Adrenal gland (tissue), 12 donors: ENCODE measurements around the gene NUP62. TPM values are rescaled to one million over a fixed set of nuclear protein-coding genes. Genes with fewer than 3 reads are reported as not detected.

Source experiments
- DNase-seq, 7 donors: peaks; one replicate each; pipeline ENCODE4 v3.0.0-alpha.2; 2019 to 2020
- H3K27ac ChIP-seq, 5 donors: fragments of 200-600 bp; sonication (generic) in 4 of 5; 1 replicate in 3 of 5; 2 replicates in 2 of 5; pipeline versions ENCODE4 v1.5.1 to v1.8.0; 2016 to 2020; ENCODE audit warnings: mild to moderate bottlenecking in 1 of 5
- H3K27me3 ChIP-seq: fragments of 200-600 bp; 2 replicates; pipeline ENCODE4 v1.8.0; 2021
- H3K36me3 ChIP-seq, 2 donors: fragments of 200-600 bp; replicated peaks in 1 of 2; 1 replicate in 1 of 2; 2 replicates in 1 of 2; pipeline versions ENCODE4 v1.5.1 to v1.8.0; 2018 to 2022
- H3K4me1 ChIP-seq, 2 donors: fragments of 200-600 bp; replicated peaks in 1 of 2; 1 replicate in 1 of 2; 2 replicates in 1 of 2; pipeline versions ENCODE4 v1.5.1 to v1.8.0; 2018 to 2021
- H3K4me3 ChIP-seq, 4 donors: fragments of 200-600 bp; sonication (generic) in 3 of 4; one replicate each; pipeline ENCODE4 v1.5.1; 2016 to 2018
- H3K9me3 ChIP-seq, 3 donors: fragments of 200-600 bp; sonication (generic) in 1 of 3; replicated peaks in 1 of 3; 1 replicate in 2 of 3; 2 replicates in 1 of 3; pipeline versions ENCODE4 v1.5.1 to v1.8.0; 2016 to 2021
- POLR2A ChIP-seq, 2 donors: fragments of 450-650 bp; IDR thresholded peaks; one replicate each; pipeline ENCODE4 v1.6.1; 2017; ENCODE audit warnings: antibody characterized with exemption in 2 of 2, mild to moderate bottlenecking in 2 of 2, moderate library complexity in 1 of 2
- WGBS, 4 donors: extraction: QIAGEN DNeasy Blood & Tissue Kit in 2 of 4; methylation state at CpG; one replicate each; pipeline versions ENCODE4 v1.1.5 to v1.1.7; 2013 to 2017; 5-methylcytosine and 5-hydroxymethylcytosine counted together
- intact Hi-C, 2 donors: fragments of 100-400 bp; cut with DNase I; formaldehyde crosslinking; loops; one replicate each; pipeline versions ENCODE4 v1.14.1 to v1.15.0; 2022 to 2023
- polyA plus RNA-seq, 3 donors: library from polyadenylated mRNA; stranded (reverse); fragments of 200-250 nt in 2 of 3; fragments of 350-450 nt in 1 of 3; fragmentation: Illumina TruSeq in 1 of 3; extraction: RNeasy Lipid Tissue Mini Kit (QIAGEN cat#74804) in 1 of 3; gene quantifications; one replicate each; pipeline ENCODE4 v1.2.3, GENCODE V29; 2013 to 2014
- total RNA-seq, 9 donors: library from RNA; depleted of rRNA in 4 of 9; stranded (reverse); fragments of >200 nt in 4 of 9; fragments of 120-200 nt in 1 of 9; fragmentation: NEBNext Ultra II Directional in 1 of 9; extraction: Animal tissue kit (Norgen Biotek cat#: 25700) in 1 of 9; gene quantifications; one replicate each; pipeline versions ENCODE4 v1.1.0 to v1.2.4, GENCODE V29; 2013 to 2023
- TF ChIP-seq, protein P1 (sequence below), 6 experiments: fragments of 450-650 bp in 4 of 6; fragments of 200-600 bp in 2 of 6; sonication (generic) in 1 of 6; IDR thresholded peaks; 1 replicate in 5 of 6; 2 replicates in 1 of 6; pipeline versions ENCODE4 v1.5.1 to v1.8.0; 2016 to 2021; ENCODE audit warnings: antibody characterized with exemption in 6 of 6, mild to moderate bottlenecking in 2 of 6, moderate library complexity in 1 of 6
- donor health status: healthy with polysubstance abuse.
- donor health status: Bipolar disorder and iron deficiency.
- donor health status: DM: yes; HTN: yes; CAD: no.
- donor health status: DM: no; HTN: no; CAD: no.
- donor health status: DM: no; HTN: no; CAD: no.
- donor health status: DM: yes; HTN: yes; CAD: no.

The NUP62 gene
- total and polyA plus RNA-seq, 12 donors = 26.4 to 71.8 (median 48.3) TPM

DNA sequence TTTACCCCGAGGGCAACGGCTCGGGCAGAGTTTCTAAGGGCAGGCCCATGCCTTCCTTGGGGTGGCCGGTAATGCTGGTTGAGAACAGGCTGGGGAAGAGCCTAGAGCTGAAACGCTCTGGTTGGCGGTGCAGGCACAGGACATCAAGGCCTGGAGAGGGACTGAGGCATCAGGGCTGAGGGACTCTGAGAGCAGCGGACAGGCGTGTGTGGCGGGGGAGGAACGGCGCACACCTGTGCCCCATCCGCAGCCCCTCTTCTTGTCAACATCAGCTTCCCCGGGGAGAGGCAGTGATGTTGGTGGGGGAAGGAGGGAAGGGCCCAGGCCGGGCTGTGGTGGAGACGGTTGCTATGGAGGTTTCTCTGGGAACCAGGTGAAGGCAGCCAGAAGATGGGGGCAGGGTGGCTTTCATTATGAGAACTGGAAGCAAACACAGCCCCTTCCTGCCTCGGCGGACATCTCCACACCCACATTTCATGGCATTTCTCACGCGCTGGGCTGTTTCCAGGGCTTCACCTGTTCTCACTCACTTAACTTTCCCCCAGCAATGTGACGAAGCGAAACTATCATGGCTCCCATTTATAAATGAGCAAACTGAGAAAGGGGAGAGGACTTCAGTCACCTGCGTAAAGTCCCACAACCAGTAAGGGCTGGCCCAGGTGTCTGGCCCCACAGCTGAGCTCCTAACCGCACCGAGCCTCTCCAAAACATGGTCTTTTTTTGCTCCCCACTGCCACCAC, 8.5 kb downstream of the NUP62 start:
- DNase-seq = no peak
- Histone ChIP-seq H3K27me3 (no peaks in the 10 kb centered on the region), H3K27ac (no peak overlapping the region), H3K36me3 (peaks cover 0 to 24% of the 10 kb centered on the region in 2 donors), H3K9me3 (no peaks in the 10 kb centered on the region), H3K4me1 (peaks cover 11 to 24% of the 10 kb centered on the region in 2 donors), H3K4me3 (no peak overlapping the region)
- WGBS, 4 donors = 93 to 96% (median 95%) methylated on average over 24 of the region's 24 CpGs
- intact Hi-C loops = no loop called here
- TF ChIP-seq, protein P1, sequence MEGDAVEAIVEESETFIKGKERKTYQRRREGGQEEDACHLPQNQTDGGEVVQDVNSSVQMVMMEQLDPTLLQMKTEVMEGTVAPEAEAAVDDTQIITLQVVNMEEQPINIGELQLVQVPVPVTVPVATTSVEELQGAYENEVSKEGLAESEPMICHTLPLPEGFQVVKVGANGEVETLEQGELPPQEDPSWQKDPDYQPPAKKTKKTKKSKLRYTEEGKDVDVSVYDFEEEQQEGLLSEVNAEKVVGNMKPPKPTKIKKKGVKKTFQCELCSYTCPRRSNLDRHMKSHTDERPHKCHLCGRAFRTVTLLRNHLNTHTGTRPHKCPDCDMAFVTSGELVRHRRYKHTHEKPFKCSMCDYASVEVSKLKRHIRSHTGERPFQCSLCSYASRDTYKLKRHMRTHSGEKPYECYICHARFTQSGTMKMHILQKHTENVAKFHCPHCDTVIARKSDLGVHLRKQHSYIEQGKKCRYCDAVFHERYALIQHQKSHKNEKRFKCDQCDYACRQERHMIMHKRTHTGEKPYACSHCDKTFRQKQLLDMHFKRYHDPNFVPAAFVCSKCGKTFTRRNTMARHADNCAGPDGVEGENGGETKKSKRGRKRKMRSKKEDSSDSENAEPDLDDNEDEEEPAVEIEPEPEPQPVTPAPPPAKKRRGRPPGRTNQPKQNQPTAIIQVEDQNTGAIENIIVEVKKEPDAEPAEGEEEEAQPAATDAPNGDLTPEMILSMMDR (IDR thresholded peaks at IDR 0.05) = no peak
- no peak for TF ChIP-seq POLR2A (IDR thresholded peaks at IDR 0.05)

DNA sequence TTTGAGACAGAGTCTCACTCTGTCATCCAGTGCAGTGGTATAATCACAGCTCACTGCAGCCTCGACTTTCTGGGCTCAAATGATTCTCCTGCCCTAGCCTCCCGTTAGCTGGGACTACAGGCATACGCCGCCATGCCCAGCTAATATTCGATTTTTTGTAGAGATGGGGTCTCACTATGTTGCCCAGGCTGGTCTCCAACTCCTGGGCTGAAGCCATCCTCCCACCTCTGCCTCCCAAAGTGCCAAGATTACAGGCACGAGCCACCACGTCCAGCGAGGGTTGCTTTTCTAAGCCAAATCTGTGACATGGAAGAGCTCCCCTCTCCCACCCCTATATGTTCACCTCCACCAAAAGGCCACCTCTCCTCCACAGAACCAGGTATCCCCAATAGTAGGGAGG, 11.2 kb downstream of the NUP62 start:
- no peak overlapping the region for H3K27ac ChIP-seq
- H3K4me1 ChIP-seq = peaks cover 5 to 15% of the 10 kb centered on the region in 2 donors
- intact Hi-C loops = no loop called here
- no peak overlapping the region for H3K4me3 ChIP-seq
- DNase-seq = no peak
- WGBS, 4 donors = 90 to 94% (median 92%) methylated on average over 8 of the region's 8 CpGs
- TF ChIP-seq POLR2A (IDR thresholded peaks at IDR 0.05) = no peak
- TF ChIP-seq, protein P1 (IDR thresholded peaks at IDR 0.05) = no peak
- H3K27me3 ChIP-seq = no peaks in the 10 kb centered on the region
- no peaks in the 10 kb centered on the region for H3K9me3 ChIP-seq
- peaks cover 0 to 14% of the 10 kb centered on the region in 2 donors for H3K36me3 ChIP-seq

DNA sequence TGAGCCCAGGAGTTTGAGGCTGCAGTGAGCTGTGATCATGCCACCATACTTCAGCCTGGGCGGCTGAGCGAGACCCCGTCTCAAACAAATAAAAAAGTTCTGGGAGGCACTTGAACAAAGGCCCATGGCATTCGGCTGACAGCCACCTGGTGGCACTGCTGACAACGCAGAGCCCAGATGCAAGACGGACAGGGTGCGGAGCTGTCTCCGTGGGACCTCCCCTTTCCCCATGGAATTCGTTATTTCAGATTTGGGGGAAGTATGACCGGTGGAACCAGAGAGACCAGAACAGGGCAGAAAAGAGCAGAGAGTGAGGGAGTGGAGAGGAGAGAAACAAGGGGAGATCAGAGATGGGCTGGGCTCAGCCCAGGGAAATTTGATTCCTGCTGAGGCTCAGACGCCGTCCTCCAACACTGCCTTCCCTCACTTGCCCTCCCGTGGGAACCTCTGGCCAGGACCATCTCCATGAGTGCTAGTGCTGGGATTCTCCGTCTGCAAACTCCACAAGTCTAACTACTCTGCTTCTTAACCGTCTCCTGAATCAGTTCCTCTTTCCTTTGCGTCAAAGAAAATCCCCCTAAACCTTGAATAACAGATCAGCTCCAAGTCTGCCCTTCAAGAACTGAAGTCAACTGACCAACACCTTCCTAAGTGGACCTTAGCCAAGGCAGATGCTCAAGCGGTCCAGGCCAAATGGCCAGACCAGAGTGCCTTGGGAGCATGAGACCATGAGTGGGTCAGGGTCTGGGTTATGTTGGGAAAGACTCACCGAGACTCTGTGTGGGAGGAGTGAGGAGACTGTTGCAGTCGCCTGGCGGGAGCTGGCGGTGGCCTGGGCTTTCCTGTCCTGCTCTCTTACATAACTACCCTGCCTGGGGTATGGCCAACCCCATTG, 12.2 kb downstream of the NUP62 start:
- Histone ChIP-seq H3K36me3 (peaks cover 0 to 11% of the 10 kb centered on the region in 2 donors), H3K9me3 (no peaks in the 10 kb centered on the region), H3K4me3 (no peak overlapping the region), H3K27me3 (no peaks in the 10 kb centered on the region), H3K4me1 (peaks cover 0 to 5% of the 10 kb centered on the region in 2 donors), H3K27ac (peak overlapping the region in 1 of 5 donors; percentile 40)
- WGBS, 4 donors = 76 to 85% (median 80%) methylated on average over 17 to 21 of the region's 21 CpGs
- TF ChIP-seq, protein P1 (IDR thresholded peaks at IDR 0.05) = peak in 3 of 6 experiments; percentile 10 to 22 (median 14)
- no peak for TF ChIP-seq POLR2A (IDR thresholded peaks at IDR 0.05)
- intact Hi-C loops = no loop called here
- DNase-seq = peak in 1 of 7 donors; percentile 6

DNA sequence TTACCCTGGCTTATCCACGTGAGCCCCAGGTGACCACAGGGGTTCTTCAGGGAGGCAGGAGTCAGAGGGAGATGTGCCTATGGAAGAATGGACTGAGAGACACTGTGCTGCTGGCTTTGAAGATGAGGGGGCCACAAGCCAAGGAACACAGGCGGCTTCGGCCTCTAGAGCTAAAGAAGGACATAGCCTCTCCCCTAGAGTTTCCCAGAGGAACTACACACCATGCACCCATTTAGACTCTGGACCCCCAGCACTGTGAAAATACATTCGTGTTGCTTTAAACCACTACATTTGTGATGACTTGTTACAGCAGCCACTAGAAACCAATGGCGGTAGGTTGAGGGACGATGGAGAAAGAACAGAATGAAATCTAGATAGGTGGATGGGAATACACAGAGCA, 14.0 kb downstream of the NUP62 start:
- no peak overlapping the region for H3K4me3 ChIP-seq
- no peak for TF ChIP-seq POLR2A (IDR thresholded peaks at IDR 0.05)
- TF ChIP-seq, protein P1 (IDR thresholded peaks at IDR 0.05) = no peak
- DNase-seq = no peak
- H3K27ac ChIP-seq = no peak overlapping the region
- intact Hi-C loops = no loop called here
- peaks cover 0 to 11% of the 10 kb centered on the region in 2 donors for H3K36me3 ChIP-seq
- peaks cover 0 to 10% of the 10 kb centered on the region in 2 donors for H3K4me1 ChIP-seq
- H3K27me3 ChIP-seq = no peaks in the 10 kb centered on the region
- H3K9me3 ChIP-seq = no peaks in the 10 kb centered on the region
- WGBS, 4 donors = 95 to 99% (median 98%) methylated on average over 6 of the region's 6 CpGs
